ENCODE data around the gene GPR3.

- TF ChIP-seq CTCF (IDR thresholded peaks at IDR 0.05; ENCODE audit: insufficient read depth, low read depth, low read length) (no peak), EZH2 (IDR thresholded peaks at IDR 0.05; ENCODE audit: insufficient read depth, low read length) (no peak)
Measured at GRCh38 chr1:27397749-27398148, 5.3 kb downstream of the GPR3 start.
